K562 (cell line): Measurements from ENCODE around the gene ERVK3-1. TPM values are rescaled to one million over a fixed set of nuclear protein-coding genes. Genes with fewer than 3 reads are reported as not detected.

Source experiments
- ATAC-seq: fragments of 200-7000 bp; cut with Tn5 transposase; 3 replicates; pipeline ENCODE4 v1.9.1; 2020; ENCODE audit warnings: moderate library complexity
- BruUV-seq: library from RNA; stranded (reverse); fragments of 400-500 nt; replicated peaks from 2 replicates; lab custom pipeline; 2021; lab: Mats Ljungman, UMichigan
- CTCF ChIA-PET: fragments of 300-600 bp; formaldehyde crosslinking; extraction: SDS; loops from one replicate; lab custom pipeline; 2021; ENCODE audit warnings: low intra/inter-chr PET ratio; lab: Yijun Ruan, JAX
- POLR2A ChIA-PET: fragments of 300-600, 350-650 bp; sonication (Branson Sonifier 250); formaldehyde crosslinking; extraction: SDS; loops from one replicate; lab custom pipeline; 2021; ENCODE audit warnings: antibody characterized with exemption, inconsistent platforms; lab: Yijun Ruan, JAX
- DNase-seq, 4 experiments: peaks; one replicate each; pipeline versions ENCODE4 v3.0.0 to v3.0.0-alpha.2; 2011 to 2018; ENCODE audit warnings: low spot score in 3 of 4, mixed read lengths in 3 of 4; ENCODE audit errors: extremely low read depth in 1 of 4
- FAIRE-seq: peaks from 2 replicates; lab custom pipeline; 2011; peaks lifted over from hg19 to GRCh38; lab: Jason Lieb, UNC
- H2AFZ ChIP-seq: 2 replicates; pipeline ENCODE4 v1.6.0; 2011; ENCODE audit warnings: low read depth, low read length, control low read depth, inconsistent platforms
- H3K27ac ChIP-seq: fragments of 200-600 bp; 3 replicates; pipeline ENCODE4 v1.8.0; 2011; ENCODE audit warnings: low read depth, mild to moderate bottlenecking, control low read depth, inconsistent platforms, low read length, moderate library complexity, mixed read lengths; ENCODE audit errors: extremely low read depth
- H3K27me3 ChIP-seq, 2 experiments: fragments of 300-600 bp in 1 of 2; 2 replicates in 1 of 2; 3 replicates in 1 of 2; pipeline versions ENCODE4 v1.6.0 to v1.8.0; 2011; ENCODE audit warnings: inconsistent platforms in 2 of 2, low read length in 2 of 2, mild to moderate bottlenecking in 1 of 2, mixed read lengths in 1 of 2, moderate library complexity in 1 of 2; ENCODE audit not compliant: control insufficient read depth in 2 of 2, insufficient read depth in 2 of 2
- H3K36me3 ChIP-seq: fragments of 300-600 bp; 3 replicates; pipeline ENCODE4 v1.8.0; 2011; ENCODE audit warnings: mild to moderate bottlenecking, low read length, inconsistent platforms; ENCODE audit not compliant: control insufficient read depth, insufficient read depth
- H3K4me1 ChIP-seq, 2 experiments: fragments of 200-600 bp in 1 of 2; replicated peaks in 1 of 2; 2 replicates in 1 of 2; 3 replicates in 1 of 2; pipeline versions ENCODE4 v1.5.1 to v1.8.0; 2011; ENCODE audit warnings: inconsistent platforms in 2 of 2, low read length in 2 of 2, mild to moderate bottlenecking in 1 of 2, mixed read lengths in 1 of 2, moderate library complexity in 1 of 2; ENCODE audit not compliant: control insufficient read depth in 2 of 2, insufficient read depth in 2 of 2
- H3K4me2 ChIP-seq: 2 replicates; pipeline ENCODE4 v1.6.1; 2011; ENCODE audit warnings: low read length, control low read depth, inconsistent platforms, mixed read lengths; ENCODE audit not compliant: insufficient read depth
- H3K4me3 ChIP-seq: fragments of 200-600 bp; sonication (generic), shearing (Covaris generic); 2 replicates; pipeline ENCODE4 v1.5.1; 2016; ENCODE audit warnings: control low read depth, inconsistent platforms
- H3K79me2 ChIP-seq: fragments of 200-600 bp; 3 replicates; pipeline ENCODE4 v1.8.0; 2011; ENCODE audit warnings: low read length, inconsistent platforms; ENCODE audit not compliant: control insufficient read depth, insufficient read depth
- H3K9ac ChIP-seq, 2 experiments: 2 replicates each; pipeline versions ENCODE4 v1.6.0 to v1.6.1; 2011; ENCODE audit warnings: low read depth in 2 of 2, low read length in 2 of 2, control low read depth in 1 of 2, inconsistent platforms in 1 of 2, mild to moderate bottlenecking in 1 of 2, mixed read lengths in 1 of 2; ENCODE audit not compliant: insufficient read depth in 1 of 2
- H3K9me1 ChIP-seq: one replicate; pipeline ENCODE4 v1.6.0; 2011; ENCODE audit warnings: inconsistent platforms, mild to moderate bottlenecking, low read length, moderate library complexity; ENCODE audit not compliant: control insufficient read depth, insufficient read depth
- H3K9me3 ChIP-seq: replicated peaks from 2 replicates; pipeline ENCODE4 v1.5.1; 2011; ENCODE audit warnings: low read depth, low read length, inconsistent platforms; ENCODE audit not compliant: control insufficient read depth, insufficient read depth
- H4K20me1 ChIP-seq: replicated peaks from 2 replicates; pipeline ENCODE4 v1.6.1; 2011; ENCODE audit warnings: low read length, inconsistent platforms, mixed read lengths; ENCODE audit not compliant: control insufficient read depth, insufficient read depth
- WGBS: fragments of 100-300 bp; shearing (Covaris generic); methylation state at CpG from one replicate; pipeline ENCODE4 v1.1.6; 2016; ENCODE audit warnings: low coverage, mixed read lengths; ENCODE audit not compliant: insufficient coverage; ENCODE audit errors: missing lambda C conversion rate; 5-methylcytosine and 5-hydroxymethylcytosine counted together
- in situ Hi-C: fragments of 300-500 bp; cut with MboI; formaldehyde crosslinking; loops from 4 replicates; pipeline ENCODE4 v1.15.0; 2018; ENCODE audit warnings: inconsistent platforms, mixed read lengths
- intact Hi-C: fragments of 100-400 bp; cut with micrococcal nuclease; formaldehyde crosslinking; loops from 2 replicates; pipeline ENCODE4 v1.14.2; 2022
- polyA plus RNA-seq, 8 experiments: library from polyadenylated mRNA; depleted of rRNA in 4 of 8; stranded (reverse) in 5 of 8; unstranded in 3 of 8; fragments of >200 nt; fragmentation: Nextera tagmentation in 2 of 8; fragmentation: Illumina TruSeq in 1 of 8; extraction: Ambion mirVana in 2 of 8; extraction: Trizol in 1 of 8; gene quantifications; 2 replicates each; pipeline versions ENCODE4 v1.2.1 to v1.2.3, GENCODE V29; 2011 to 2014; ENCODE audit warnings: inconsistent platforms in 1 of 8, missing spikeins in 1 of 8
- total RNA-seq, 7 experiments: library from RNA; depleted of rRNA in 6 of 7; stranded (reverse); fragments of >200 nt in 6 of 7; fragmentation: Illumina TruSeq in 2 of 7; extraction: Trizol in 2 of 7; gene quantifications; 2 replicates each; pipeline versions ENCODE4 v1.2.1 to v1.2.3, GENCODE V29; 2011 to 2021; ENCODE audit warnings: low replicate concordance in 1 of 7
- TF ChIP-seq, protein P1 (sequence below), 3 experiments: IDR thresholded peaks in 2 of 3; conservative IDR thresholded peaks in 1 of 3; 2 replicates each; pipeline ENCODE4 v1.5.1; 2011 to 2012; ENCODE audit warnings: low read length in 3 of 3, mild to moderate bottlenecking in 3 of 3, control low read depth in 2 of 3, improper control_type of control experiment in 1 of 3, inconsistent platforms in 1 of 3, low read depth in 1 of 3, mixed read lengths in 1 of 3, moderate library complexity in 1 of 3; ENCODE audit not compliant: insufficient read depth in 2 of 3
- TF ChIP-seq, protein P2 (sequence below): sonication (generic); formaldehyde crosslinking; IDR thresholded peaks from 2 replicates; pipeline ENCODE4 v1.8.1; 2022; ENCODE audit warnings: missing genetic modification reagents
- TF ChIP-seq, protein P3 (sequence below), 2 experiments: fragments of 450-650 bp in 1 of 2; sonication (generic) in 1 of 2; formaldehyde crosslinking in 1 of 2; IDR thresholded peaks in 1 of 2; conservative IDR thresholded peaks in 1 of 2; 2 replicates each; pipeline versions ENCODE4 v1.6.1 to v1.8.1; 2016 to 2023; ENCODE audit warnings: mild to moderate bottlenecking in 2 of 2, moderate library complexity in 2 of 2, inconsistent platforms in 1 of 2, missing genetic modification reagents in 1 of 2

Gene ERVK3-1
- total and polyA plus RNA-seq, 9 of the 15 experiments (the other 6 are each of a cell fraction or from before 2014, with no cell fraction given): 87.6 to 299 (median 119) TPM

DNA sequence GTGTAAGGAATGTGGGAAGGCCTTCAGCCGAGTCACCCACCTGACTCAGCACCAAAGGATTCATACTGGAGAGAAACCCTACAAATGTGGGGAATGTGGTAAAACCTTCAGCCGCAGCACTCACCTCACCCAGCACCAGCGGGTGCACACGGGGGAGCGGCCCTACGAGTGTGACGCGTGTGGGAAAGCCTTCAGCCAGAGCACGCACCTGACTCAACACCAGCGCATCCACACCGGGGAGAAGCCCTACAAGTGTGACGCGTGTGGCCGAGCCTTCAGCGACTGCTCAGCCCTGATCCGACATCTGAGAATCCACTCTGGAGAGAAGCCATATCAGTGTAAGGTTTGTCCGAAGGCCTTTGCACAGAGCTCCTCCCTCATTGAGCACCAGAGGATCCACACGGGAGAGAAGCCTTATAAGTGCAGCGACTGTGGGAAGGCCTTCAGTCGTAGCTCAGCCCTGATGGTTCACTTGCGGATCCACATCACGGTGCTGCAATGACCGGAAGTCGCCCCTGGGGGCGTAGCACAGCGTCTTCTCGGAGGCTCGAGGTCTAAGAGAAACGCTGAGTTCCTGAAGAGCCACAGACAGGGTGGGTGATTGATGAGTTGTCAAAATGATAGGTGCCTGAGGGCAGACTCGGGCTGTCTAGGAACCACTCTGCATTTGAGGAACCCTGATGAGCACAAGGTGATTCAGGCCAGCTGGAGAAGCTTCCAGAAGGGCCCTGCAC lies 33.8 kb downstream of the ERVK3-1 start (continued):
- TF ChIP-seq, protein P1, sequence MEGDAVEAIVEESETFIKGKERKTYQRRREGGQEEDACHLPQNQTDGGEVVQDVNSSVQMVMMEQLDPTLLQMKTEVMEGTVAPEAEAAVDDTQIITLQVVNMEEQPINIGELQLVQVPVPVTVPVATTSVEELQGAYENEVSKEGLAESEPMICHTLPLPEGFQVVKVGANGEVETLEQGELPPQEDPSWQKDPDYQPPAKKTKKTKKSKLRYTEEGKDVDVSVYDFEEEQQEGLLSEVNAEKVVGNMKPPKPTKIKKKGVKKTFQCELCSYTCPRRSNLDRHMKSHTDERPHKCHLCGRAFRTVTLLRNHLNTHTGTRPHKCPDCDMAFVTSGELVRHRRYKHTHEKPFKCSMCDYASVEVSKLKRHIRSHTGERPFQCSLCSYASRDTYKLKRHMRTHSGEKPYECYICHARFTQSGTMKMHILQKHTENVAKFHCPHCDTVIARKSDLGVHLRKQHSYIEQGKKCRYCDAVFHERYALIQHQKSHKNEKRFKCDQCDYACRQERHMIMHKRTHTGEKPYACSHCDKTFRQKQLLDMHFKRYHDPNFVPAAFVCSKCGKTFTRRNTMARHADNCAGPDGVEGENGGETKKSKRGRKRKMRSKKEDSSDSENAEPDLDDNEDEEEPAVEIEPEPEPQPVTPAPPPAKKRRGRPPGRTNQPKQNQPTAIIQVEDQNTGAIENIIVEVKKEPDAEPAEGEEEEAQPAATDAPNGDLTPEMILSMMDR (IDR thresholded peaks at IDR 0.05 in 2 of 3, conservative IDR thresholded peaks at IDR 0.05 in 1 of 3; ENCODE audit: insufficient read depth in 2 of 3, low read depth in 1 of 3, low read length in 3 of 3): peak in 2 of 3 experiments; percentile 23 to 31; a peak in 3 of 6 replicates
- TF ChIP-seq, all 486 proteins: peak for 5

DNA sequence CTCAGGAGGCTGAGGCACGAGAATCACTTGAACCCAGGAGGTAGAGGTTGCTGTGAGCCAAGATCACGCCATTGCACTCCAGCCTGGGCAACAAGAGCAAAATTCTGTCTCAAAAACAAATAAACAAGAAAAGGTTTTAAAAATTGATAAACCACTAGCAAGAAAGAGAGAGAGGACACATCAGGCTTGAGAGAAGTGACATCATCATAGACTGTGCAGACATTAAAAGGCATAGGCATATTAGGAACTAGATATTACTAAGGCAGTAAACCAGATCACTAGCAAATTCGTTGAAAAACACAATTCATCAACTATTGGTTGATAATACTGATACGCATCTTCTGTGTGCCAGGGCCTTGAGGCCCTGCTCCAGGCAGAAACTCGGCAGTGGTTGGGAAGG lies 40.4 kb downstream of the ERVK3-1 start:
- H3K9me1 ChIP-seq: no peaks in the 10 kb centered on the region
- in situ Hi-C loops (no loop called here), intact Hi-C loops (no loop called here)
- peaks cover 5% of the 10 kb centered on the region; the same call in 2 of the 3 replicates for H3K36me3 ChIP-seq
- DNase-seq: no peak
- TF ChIP-seq, protein P2, sequence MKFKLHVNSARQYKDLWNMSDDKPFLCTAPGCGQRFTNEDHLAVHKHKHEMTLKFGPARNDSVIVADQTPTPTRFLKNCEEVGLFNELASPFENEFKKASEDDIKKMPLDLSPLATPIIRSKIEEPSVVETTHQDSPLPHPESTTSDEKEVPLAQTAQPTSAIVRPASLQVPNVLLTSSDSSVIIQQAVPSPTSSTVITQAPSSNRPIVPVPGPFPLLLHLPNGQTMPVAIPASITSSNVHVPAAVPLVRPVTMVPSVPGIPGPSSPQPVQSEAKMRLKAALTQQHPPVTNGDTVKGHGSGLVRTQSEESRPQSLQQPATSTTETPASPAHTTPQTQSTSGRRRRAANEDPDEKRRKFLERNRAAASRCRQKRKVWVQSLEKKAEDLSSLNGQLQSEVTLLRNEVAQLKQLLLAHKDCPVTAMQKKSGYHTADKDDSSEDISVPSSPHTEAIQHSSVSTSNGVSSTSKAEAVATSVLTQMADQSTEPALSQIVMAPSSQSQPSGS (CRISPR knock-in tag): no peak
- TF ChIP-seq, protein P3, sequence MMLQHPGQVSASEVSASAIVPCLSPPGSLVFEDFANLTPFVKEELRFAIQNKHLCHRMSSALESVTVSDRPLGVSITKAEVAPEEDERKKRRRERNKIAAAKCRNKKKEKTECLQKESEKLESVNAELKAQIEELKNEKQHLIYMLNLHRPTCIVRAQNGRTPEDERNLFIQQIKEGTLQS (IDR thresholded peaks at IDR 0.05): peak; percentile 53
- TF ChIP-seq, protein P3 (CRISPR knock-in tag; conservative IDR thresholded peaks at IDR 0.05): no peak
- no TSS peak for BruUV-seq
- FAIRE-seq: no peak
- no peak overlapping the region for H3K9ac ChIP-seq
- ATAC-seq: no peak
- H3K79me2 ChIP-seq: no peaks in the 10 kb centered on the region
- WGBS: 44% methylated on average over 5 of the region's 5 CpGs
- ChIA-PET POLR2A (interaction anchor here (0.6 to 2.9 kb wide), 4 partner anchors 11 to 82 kb away, joined by 3 to 11 read pairs (median 3); no protein-coding TSS in a partner anchor), CTCF (no interaction called here)
- H3K4me2 ChIP-seq: no peak overlapping the region
- H3K9me3 ChIP-seq: no peaks in the 10 kb centered on the region
- no peak overlapping the region for H3K27ac ChIP-seq
- H3K4me1 ChIP-seq: peaks cover 5 to 12% of the 10 kb centered on the region in 2 experiments; a peak in 4 of 5 replicates
- no peak overlapping the region for H2AFZ ChIP-seq
- H4K20me1 ChIP-seq: no peaks in the 10 kb centered on the region
- H3K4me3 ChIP-seq: no peak overlapping the region
- no peaks in the 10 kb centered on the region for H3K27me3 ChIP-seq
